Measurements from ENCODE around the gene MRPL55.

DNA sequence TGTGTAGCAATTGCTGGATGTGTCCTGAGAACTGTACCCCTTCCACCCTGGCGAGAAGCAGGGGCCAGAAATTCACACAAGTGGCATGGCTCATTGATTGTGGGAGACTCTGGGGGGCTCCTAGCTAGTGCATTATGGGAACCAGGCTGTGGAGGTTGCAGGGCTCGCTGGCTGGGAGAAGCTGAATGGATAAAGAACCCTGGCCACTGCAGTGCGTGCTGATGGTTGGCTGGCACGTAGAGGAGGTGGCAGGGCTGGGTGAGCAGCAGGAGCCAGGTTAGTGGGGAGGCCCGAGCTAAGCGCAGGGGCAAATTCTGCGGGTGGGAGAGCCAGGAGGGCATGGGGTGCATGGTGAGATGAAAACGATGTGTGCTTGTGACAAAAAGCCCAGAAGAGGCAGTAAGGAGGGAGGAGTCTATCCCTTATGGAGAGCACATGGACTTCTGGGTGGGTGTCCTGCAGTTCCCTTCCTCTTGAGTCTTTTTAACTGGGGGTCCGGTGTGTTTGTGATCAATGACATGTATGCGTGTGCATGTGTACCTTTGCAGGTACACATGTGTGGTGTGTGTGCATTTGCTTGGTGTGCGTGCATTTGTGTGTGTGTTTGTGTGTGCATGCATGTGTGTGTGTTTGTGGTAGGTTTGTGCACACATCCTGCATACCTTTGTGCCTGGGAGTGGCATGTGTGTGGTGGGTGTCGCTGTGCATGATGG is 34.5 kb upstream of the MRPL55 start:
- TF ChIP-seq EZH2 (IDR thresholded peaks at IDR 0.05; ENCODE audit: insufficient read depth, poor library complexity, severe bottlenecking) (no peak), EZH2phosphoT487 (IDR thresholded peaks at IDR 0.05; ENCODE audit: insufficient read depth, low read depth) (no peak)
